Endodermal cell (in vitro differentiated cells): Measurements from ENCODE around the gene TBC1D12. TPM values are rescaled to one million over a fixed set of nuclear protein-coding genes. Genes with fewer than 3 reads are reported as not detected.

Experiments
- DNase-seq: peaks from one replicate; pipeline ENCODE4 v3.0.0-alpha.2; 2017
- H3K27ac ChIP-seq: 2 replicates; pipeline ENCODE4 v1.5.1; 2013; ENCODE audit warnings: mild to moderate bottlenecking, low read depth, low read length, moderate library complexity
- H3K27me3 ChIP-seq: 2 replicates; pipeline ENCODE4 v1.6.1; 2013; ENCODE audit warnings: mild to moderate bottlenecking, low read length, moderate library complexity; ENCODE audit not compliant: insufficient read depth, control insufficient read depth, poor library complexity, severe bottlenecking
- H3K36me3 ChIP-seq: 2 replicates; pipeline ENCODE4 v1.7.0; 2013; ENCODE audit warnings: mild to moderate bottlenecking, low read length, moderate library complexity; ENCODE audit not compliant: control insufficient read depth, insufficient read depth
- H3K4me1 ChIP-seq: one replicate; pipeline ENCODE4 v1.7.0; 2013; ENCODE audit warnings: low read length; ENCODE audit not compliant: control insufficient read depth, insufficient read depth
- H3K4me3 ChIP-seq: 2 replicates; pipeline ENCODE4 v1.5.1; 2013; ENCODE audit warnings: mild to moderate bottlenecking, low read length, moderate library complexity
- H3K9ac ChIP-seq: 2 replicates; pipeline ENCODE4 v1.6.1; 2013; ENCODE audit warnings: mild to moderate bottlenecking, low read length, moderate library complexity; ENCODE audit not compliant: poor library complexity, severe bottlenecking; ENCODE audit errors: extremely low read depth
- H3K9me3 ChIP-seq: 2 replicates; pipeline ENCODE4 v1.6.1; 2013; ENCODE audit warnings: mild to moderate bottlenecking, low read length, moderate library complexity; ENCODE audit not compliant: control insufficient read depth
- H3K27ac Mint-ChIP-seq: 2 replicates; pipeline ENCODE4 v1.8.0; 2020; ENCODE audit warnings: mixed read lengths
- H3K27me3 Mint-ChIP-seq: 2 replicates; pipeline ENCODE4 v1.8.0; 2021; ENCODE audit warnings: mild to moderate bottlenecking, mixed read lengths; ENCODE audit not compliant: insufficient read depth
- H3K36me3 Mint-ChIP-seq: 2 replicates; pipeline ENCODE4 v1.8.0; 2020; ENCODE audit warnings: low read depth, mixed read lengths
- H3K4me1 Mint-ChIP-seq: 2 replicates; pipeline ENCODE4 v1.8.0; 2020; ENCODE audit warnings: mixed read lengths
- H3K4me3 Mint-ChIP-seq: 2 replicates; pipeline ENCODE4 v1.8.0; 2020; ENCODE audit warnings: mild to moderate bottlenecking, moderate library complexity, mixed read lengths
- H3K9me3 Mint-ChIP-seq: 2 replicates; pipeline ENCODE4 v1.8.0; 2020; ENCODE audit warnings: mild to moderate bottlenecking, mixed read lengths
- WGBS, 2 experiments: methylation state at CpG; one replicate each; pipeline versions ENCODE4 v1.1.5 to v1.1.7; 2013; ENCODE audit warnings: missing lambda C conversion rate in 2 of 2, mixed read lengths in 1 of 2; ENCODE audit not compliant: insufficient coverage in 1 of 2, insufficient read length in 1 of 2; 5-methylcytosine and 5-hydroxymethylcytosine counted together
- total RNA-seq, 2 donors: library from RNA; stranded (reverse); fragmentation: NEBNext Ultra II Directional in 1 of 2; extraction: Animal tissue kit (Norgen Biotek cat#: 25700) in 1 of 2; gene quantifications; 2 replicates in 1 of 2; 3 replicates in 1 of 2; pipeline ENCODE4 v1.2.1, GENCODE V29; 2021
- TF ChIP-seq, protein P1 (sequence below): fragments of 200-600 bp; sonication (generic); conservative IDR thresholded peaks from 2 replicates; pipeline ENCODE4 v1.5.0; 2021; ENCODE audit warnings: antibody characterized with exemption, mild to moderate bottlenecking

Gene TBC1D12
- total RNA-seq, 2 donors from 2014 or later, result 7.0 to 7.4 TPM

DNA sequence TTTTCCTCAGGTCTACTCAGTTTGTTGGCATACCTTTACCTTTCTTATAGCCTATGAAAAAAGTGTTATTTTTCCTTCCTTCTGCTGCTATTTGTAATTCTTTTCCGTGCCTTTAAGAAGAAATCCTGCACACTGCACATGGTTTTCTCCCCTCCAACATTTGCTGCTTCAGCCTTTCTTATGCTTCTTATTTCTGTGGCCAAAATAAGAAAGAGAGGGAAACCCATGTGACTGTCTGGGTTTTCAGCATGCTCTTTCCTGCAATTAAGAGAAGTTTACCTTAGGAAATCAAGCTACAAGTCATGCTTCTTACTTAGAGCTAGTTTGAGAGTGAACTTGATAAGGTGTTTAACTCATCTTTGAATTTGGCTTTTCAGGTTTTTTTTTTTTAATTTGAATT, 11.0 kb downstream of the TBC1D12 start:
- Mint-ChIP-seq H3K27ac (no peak overlapping the region), H3K27me3 (no peaks in the 10 kb centered on the region), H3K9me3 (no peaks in the 10 kb centered on the region), H3K4me1 (peaks cover 4% of the 10 kb centered on the region), H3K36me3 (peaks cover 3% of the 10 kb centered on the region), H3K4me3 (no peak overlapping the region)
- no peaks in the 10 kb centered on the region for H3K9me3 ChIP-seq
- DNase-seq, result no peak
- H3K4me3 ChIP-seq, result no peak overlapping the region
- H3K9ac ChIP-seq, result no peak overlapping the region
- 96% methylated on average over 1 of the region's 1 CpG; no CpG with 5 or more reads in 1 of the 2 experiments for WGBS, 2 experiments
- no peak overlapping the region for H3K27ac ChIP-seq
- TF ChIP-seq, protein P1, sequence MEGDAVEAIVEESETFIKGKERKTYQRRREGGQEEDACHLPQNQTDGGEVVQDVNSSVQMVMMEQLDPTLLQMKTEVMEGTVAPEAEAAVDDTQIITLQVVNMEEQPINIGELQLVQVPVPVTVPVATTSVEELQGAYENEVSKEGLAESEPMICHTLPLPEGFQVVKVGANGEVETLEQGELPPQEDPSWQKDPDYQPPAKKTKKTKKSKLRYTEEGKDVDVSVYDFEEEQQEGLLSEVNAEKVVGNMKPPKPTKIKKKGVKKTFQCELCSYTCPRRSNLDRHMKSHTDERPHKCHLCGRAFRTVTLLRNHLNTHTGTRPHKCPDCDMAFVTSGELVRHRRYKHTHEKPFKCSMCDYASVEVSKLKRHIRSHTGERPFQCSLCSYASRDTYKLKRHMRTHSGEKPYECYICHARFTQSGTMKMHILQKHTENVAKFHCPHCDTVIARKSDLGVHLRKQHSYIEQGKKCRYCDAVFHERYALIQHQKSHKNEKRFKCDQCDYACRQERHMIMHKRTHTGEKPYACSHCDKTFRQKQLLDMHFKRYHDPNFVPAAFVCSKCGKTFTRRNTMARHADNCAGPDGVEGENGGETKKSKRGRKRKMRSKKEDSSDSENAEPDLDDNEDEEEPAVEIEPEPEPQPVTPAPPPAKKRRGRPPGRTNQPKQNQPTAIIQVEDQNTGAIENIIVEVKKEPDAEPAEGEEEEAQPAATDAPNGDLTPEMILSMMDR, result no peak
- H3K36me3 ChIP-seq, result no peaks in the 10 kb centered on the region
- no peaks in the 10 kb centered on the region for H3K27me3 ChIP-seq
- H3K4me1 ChIP-seq, result no peaks in the 10 kb centered on the region

DNA sequence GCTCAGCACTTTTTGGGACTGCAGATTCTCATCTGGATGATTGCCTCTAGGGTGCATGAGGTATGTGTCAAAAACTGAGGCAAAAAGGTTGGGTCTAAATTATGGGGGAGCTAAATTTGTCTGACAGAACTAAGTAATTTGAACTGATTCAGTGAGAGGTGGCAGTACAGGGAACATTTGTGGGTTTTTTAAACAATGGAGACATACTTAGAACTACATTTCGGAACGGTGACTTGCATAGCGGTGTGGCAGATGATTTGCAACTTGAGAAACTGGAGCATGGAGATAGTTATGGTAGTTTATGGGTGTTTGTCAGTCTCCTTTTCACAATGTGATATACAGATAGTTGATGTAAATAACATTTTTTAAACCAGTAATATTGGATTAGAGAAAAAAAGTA, 14.6 kb downstream of the TBC1D12 start:
- Mint-ChIP-seq H3K4me3 (no peak overlapping the region), H3K36me3 (peaks cover 4% of the 10 kb centered on the region), H3K27ac (no peak overlapping the region), H3K4me1 (peaks cover 2% of the 10 kb centered on the region), H3K27me3 (peaks cover 1% of the 10 kb centered on the region), H3K9me3 (no peaks in the 10 kb centered on the region)
- Histone ChIP-seq H3K27ac (no peak overlapping the region), H3K4me1 (no peaks in the 10 kb centered on the region), H3K4me3 (no peak overlapping the region), H3K9me3 (peaks cover 5% of the 10 kb centered on the region), H3K9ac (no peak overlapping the region), H3K27me3 (no peaks in the 10 kb centered on the region), H3K36me3 (no peaks in the 10 kb centered on the region)
- TF ChIP-seq, protein P1, result no peak
- no peak for DNase-seq
- 91 to 100% methylated on average over 1 to 3 of the region's 3 CpGs for WGBS, 2 experiments

- Histone ChIP-seq H3K4me1 (no peaks in the 10 kb centered on the region), H3K36me3 (no peaks in the 10 kb centered on the region), H3K27me3 (no peaks in the 10 kb centered on the region), H3K4me3 (no peak overlapping the region), H3K9me3 (peaks cover 5% of the 10 kb centered on the region), H3K9ac (no peak overlapping the region), H3K27ac (no peak overlapping the region)
- Mint-ChIP-seq H3K9me3 (no peaks in the 10 kb centered on the region), H3K36me3 (peaks cover 4% of the 10 kb centered on the region), H3K27me3 (peaks cover 1% of the 10 kb centered on the region), H3K4me3 (no peak overlapping the region), H3K4me1 (peaks cover 2% of the 10 kb centered on the region), H3K27ac (no peak overlapping the region)
- TF ChIP-seq, protein P1, result no peak
- DNase-seq, result no peak
- WGBS, 2 experiments, result 95 to 100% methylated on average over 1 of the region's 1 CpG
These were observed 15.0 kb downstream of the TBC1D12 start for GRCh38 chr10:94417321-94417720.
